Measurements from ENCODE around the gene RRP1B. TPM values are rescaled to one million over a fixed set of nuclear protein-coding genes. Genes with fewer than 3 reads are reported as not detected.

Gene RRP1B, protein sequence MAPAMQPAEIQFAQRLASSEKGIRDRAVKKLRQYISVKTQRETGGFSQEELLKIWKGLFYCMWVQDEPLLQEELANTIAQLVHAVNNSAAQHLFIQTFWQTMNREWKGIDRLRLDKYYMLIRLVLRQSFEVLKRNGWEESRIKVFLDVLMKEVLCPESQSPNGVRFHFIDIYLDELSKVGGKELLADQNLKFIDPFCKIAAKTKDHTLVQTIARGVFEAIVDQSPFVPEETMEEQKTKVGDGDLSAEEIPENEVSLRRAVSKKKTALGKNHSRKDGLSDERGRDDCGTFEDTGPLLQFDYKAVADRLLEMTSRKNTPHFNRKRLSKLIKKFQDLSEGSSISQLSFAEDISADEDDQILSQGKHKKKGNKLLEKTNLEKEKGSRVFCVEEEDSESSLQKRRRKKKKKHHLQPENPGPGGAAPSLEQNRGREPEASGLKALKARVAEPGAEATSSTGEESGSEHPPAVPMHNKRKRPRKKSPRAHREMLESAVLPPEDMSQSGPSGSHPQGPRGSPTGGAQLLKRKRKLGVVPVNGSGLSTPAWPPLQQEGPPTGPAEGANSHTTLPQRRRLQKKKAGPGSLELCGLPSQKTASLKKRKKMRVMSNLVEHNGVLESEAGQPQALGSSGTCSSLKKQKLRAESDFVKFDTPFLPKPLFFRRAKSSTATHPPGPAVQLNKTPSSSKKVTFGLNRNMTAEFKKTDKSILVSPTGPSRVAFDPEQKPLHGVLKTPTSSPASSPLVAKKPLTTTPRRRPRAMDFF
- 6.2 and 17.9 TPM in 2 replicates for total RNA-seq (ENCODE audit: low replicate concordance)

GRCh38 chr21:43659136-43660000 is at the start of gene RRP1B, which contains the start of gene HSF2BP:
Gene RRP1B (plus strand): TSS chr21:43659560. CDS start chr21:43659665, 105 bp downstream.
Gene HSF2BP (minus strand): TSS chr21:43659488. CDS start chr21:43658096, 1,392 bp downstream.

GRCh38 chr21:43718872-43719747 is 59.8 kb downstream of the RRP1B start, which contains the start of gene PDXK:
Gene PDXK (plus strand): TSS chr21:43719129. CDS start chr21:43719295, 166 bp downstream.

Other genes starting within 250 kb of the RRP1B start
- 0.12 and 1.3 TPM in 2 replicates for gene SIK1, start 232.4 kb upstream of the RRP1B start, total RNA-seq (ENCODE audit: low replicate concordance)
- gene HSF2BP, start 72 bp upstream of the RRP1B start, total RNA-seq (ENCODE audit: low replicate concordance): 2.0 TPM in 1 of 2 replicates, not detected in the other
- gene PDXK, start 59.6 kb downstream of the RRP1B start, total RNA-seq (ENCODE audit: low replicate concordance): 206 and 217 TPM in 2 replicates
- gene CSTB, start 116.7 kb downstream of the RRP1B start, total RNA-seq (ENCODE audit: low replicate concordance): 13.5 and 17.8 TPM in 2 replicates
- gene RRP1, start 130.0 kb downstream of the RRP1B start, total RNA-seq (ENCODE audit: low replicate concordance): 9.6 and 13.5 TPM in 2 replicates
- gene AGPAT3, start 205.7 kb downstream of the RRP1B start, total RNA-seq (ENCODE audit: low replicate concordance): 38.0 and 49.3 TPM in 2 replicates

Measured in smooth muscle cell of the coronary artery (primary cell).